Mammary epithelial cell (primary cell): ENCODE data around the gene ACOT13.

Source experiments
- EZH2 ChIP-seq: IDR thresholded peaks from 2 replicates; pipeline ENCODE4 v1.6.1; 2012; ENCODE audit warnings: low read length, inconsistent platforms, borderline replicate concordance
- TF ChIP-seq, protein P1 (sequence below), 2 donors: IDR thresholded peaks in 1 of 2; conservative IDR thresholded peaks in 1 of 2; 2 replicates each; pipeline ENCODE4 v1.5.1; 2011 to 2012; ENCODE audit warnings: inconsistent platforms in 2 of 2, low read length in 2 of 2, mild to moderate bottlenecking in 2 of 2, control low read depth in 1 of 2, low read depth in 1 of 2; ENCODE audit not compliant: insufficient read depth in 1 of 2; ENCODE audit errors: extremely low read depth in 1 of 2

- TF ChIP-seq, protein P1, sequence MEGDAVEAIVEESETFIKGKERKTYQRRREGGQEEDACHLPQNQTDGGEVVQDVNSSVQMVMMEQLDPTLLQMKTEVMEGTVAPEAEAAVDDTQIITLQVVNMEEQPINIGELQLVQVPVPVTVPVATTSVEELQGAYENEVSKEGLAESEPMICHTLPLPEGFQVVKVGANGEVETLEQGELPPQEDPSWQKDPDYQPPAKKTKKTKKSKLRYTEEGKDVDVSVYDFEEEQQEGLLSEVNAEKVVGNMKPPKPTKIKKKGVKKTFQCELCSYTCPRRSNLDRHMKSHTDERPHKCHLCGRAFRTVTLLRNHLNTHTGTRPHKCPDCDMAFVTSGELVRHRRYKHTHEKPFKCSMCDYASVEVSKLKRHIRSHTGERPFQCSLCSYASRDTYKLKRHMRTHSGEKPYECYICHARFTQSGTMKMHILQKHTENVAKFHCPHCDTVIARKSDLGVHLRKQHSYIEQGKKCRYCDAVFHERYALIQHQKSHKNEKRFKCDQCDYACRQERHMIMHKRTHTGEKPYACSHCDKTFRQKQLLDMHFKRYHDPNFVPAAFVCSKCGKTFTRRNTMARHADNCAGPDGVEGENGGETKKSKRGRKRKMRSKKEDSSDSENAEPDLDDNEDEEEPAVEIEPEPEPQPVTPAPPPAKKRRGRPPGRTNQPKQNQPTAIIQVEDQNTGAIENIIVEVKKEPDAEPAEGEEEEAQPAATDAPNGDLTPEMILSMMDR (conservative IDR thresholded peaks at IDR 0.05 in 1 of 2, IDR thresholded peaks at IDR 0.05 in 1 of 2; ENCODE audit: extremely low read depth in 1 of 2, insufficient read depth in 1 of 2, low read depth in 1 of 2, low read length in 2 of 2), result no peak
- no peak for TF ChIP-seq EZH2
Observed at GRCh38 chr6:24673625-24674024, 6.7 kb downstream of the ACOT13 start.
